Measurements from ENCODE around the gene CCDC167. TPM values are rescaled to one million over a fixed set of nuclear protein-coding genes. Genes with fewer than 3 reads are reported as not detected.

CCDC167 gene
- total and polyA plus RNA-seq, 2 of the 8 experiments (the other 6 are each of a cell fraction or from before 2014, with no cell fraction given): 11.0 to 26.5 TPM

GRCh38 chr6:37516076-37516919, 16.6 kb upstream of the CCDC167 start (continued):
- no peak for TF ChIP-seq EGR1 (IDR thresholded peaks at IDR 0.05; ENCODE audit: borderline replicate concordance, low read depth, low read length)
